HG03139 (cell line): ENCODE data around the gene TRIM9.

Experiments used
- ATAC-seq: cut with Tn5 transposase; IDR thresholded peaks from one replicate; pipeline ENCODE4 v1.9.1; 2021; ENCODE audit not compliant: unreplicated experiment

TRIM9 gene

GRCh38 chr14:51093371-51094281 lies 1.3 kb downstream of the TRIM9 start:
- no peak for ATAC-seq

GRCh38 chr14:51092965-51093364 lies 1.9 kb downstream of the TRIM9 start:
- ATAC-seq = no peak

DNA sequence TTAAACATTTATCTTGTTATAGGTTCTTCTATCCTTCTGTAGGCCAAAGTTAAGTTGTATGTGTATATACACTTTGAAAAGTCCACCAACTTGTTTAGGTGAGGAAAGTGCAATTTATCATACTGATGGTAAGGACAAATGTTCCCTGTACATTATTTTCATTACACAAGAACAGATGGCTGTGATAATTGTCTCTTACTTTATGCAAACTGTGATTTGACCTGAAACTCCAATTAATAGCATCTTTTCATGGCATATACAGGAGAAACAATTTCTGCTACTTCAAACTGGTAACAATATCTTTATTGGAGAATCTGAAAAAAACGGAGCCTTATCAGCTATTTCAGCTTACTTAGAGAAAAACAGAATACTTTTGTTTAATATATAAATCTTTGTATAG lies 5.6 kb downstream of the TRIM9 start:
- ATAC-seq = no peak

DNA sequence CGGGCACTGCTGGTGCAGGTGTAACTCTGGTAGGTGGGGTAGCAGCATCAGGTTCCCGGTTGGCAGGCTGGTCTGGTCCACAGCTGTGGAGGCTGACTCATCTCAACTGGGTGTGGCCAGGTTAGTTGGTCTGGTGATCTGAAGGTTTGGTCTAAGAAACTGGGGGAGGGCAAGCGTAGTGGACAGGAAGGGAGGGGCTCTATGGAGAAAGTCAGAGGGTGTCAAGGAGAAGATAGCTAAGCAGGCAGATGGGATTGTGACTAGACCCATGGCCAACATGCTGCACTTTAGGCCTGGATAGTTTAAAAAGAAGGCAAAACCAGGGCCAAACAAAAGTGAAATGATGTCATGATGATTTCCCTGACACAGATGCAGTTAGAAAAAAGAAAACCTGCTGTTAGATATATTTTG lies 7.9 kb downstream of the TRIM9 start:
- ATAC-seq = no peak

GRCh38 chr14:51086044-51086443 lies 8.9 kb downstream of the TRIM9 start:
- ATAC-seq = no peak

GRCh38 chr14:51084962-51085361 lies 9.9 kb downstream of the TRIM9 start:
- no peak for ATAC-seq

DNA sequence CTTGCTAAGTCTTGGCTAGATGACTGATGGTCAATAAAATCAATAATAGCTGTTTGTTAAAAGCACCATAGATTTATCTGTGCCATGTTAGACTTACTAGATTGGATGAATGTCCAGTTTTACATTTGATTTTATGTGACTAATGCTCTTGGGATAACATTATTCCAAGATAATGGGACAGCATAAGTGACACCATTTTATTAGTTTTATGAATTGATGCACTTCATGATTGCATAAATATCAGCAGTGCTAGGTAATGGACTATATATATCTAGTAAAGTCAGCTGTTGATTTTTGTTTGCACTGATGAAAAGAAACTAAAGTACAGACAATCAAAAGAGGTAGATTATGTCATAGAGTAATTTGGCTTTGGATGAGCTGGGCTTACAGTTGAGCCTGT lies 10.4 kb downstream of the TRIM9 start:
- no peak for ATAC-seq

GRCh38 chr14:51082349-51082748 lies 12.6 kb downstream of the TRIM9 start:
- ATAC-seq = no peak

DNA sequence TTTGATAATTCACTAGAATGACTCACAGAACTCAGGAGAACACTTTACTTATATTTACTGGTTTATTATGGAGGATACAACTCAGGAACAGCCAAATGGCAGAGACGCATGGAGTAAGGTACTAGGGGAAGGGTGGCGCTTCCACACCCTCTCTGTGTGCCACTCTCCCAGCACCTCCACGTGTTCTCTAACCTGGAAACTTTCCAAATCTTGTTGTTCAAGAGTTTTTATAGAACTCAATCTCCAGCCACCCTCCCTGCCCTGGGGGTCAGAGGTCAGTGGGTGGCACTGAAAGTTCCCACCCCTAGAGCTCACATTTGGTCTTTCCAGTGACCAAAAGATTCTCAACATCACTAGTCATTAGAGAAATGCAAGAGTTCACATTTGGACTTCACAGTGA lies 13.2 kb downstream of the TRIM9 start:
- ATAC-seq = no peak

- no peak for ATAC-seq
Measured at GRCh38 chr14:51081209-51081608, 13.7 kb downstream of the TRIM9 start.

- ATAC-seq = no peak
Measured at GRCh38 chr14:51080645-51081044, 14.3 kb downstream of the TRIM9 start.

GRCh38 chr14:51079489-51079888 lies 15.4 kb downstream of the TRIM9 start:
- no peak for ATAC-seq

DNA sequence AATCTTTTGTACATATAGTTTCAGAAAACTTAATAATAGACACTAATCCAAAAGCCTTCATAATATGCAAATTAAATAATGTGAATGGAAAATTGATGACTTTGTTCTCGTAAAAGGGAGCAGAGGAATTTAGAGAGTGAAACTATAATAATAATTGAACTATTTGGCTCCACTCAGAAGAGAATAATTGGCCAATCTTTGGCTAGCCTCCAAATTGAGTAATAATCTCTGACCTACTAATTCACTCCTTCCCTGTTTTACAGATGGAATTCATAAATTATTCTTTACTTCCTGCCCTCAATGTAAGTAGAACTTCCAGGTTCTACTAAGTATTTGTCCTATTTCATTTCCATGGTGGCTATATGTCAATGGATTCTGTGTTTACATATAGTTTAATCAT lies 15.8 kb downstream of the TRIM9 start:
- ATAC-seq = no peak

- no peak for ATAC-seq
Measured at GRCh38 chr14:51074701-51075385, 20.1 kb downstream of the TRIM9 start.

GRCh38 chr14:51073731-51074130 lies 21.2 kb downstream of the TRIM9 start:
- ATAC-seq = no peak

- ATAC-seq = no peak
Measured at GRCh38 chr14:51072976-51073375, 21.9 kb downstream of the TRIM9 start.

GRCh38 chr14:51071857-51072256 lies 23.0 kb downstream of the TRIM9 start:
- ATAC-seq = no peak

GRCh38 chr14:51070726-51071125 lies 24.2 kb downstream of the TRIM9 start:
- ATAC-seq = no peak

DNA sequence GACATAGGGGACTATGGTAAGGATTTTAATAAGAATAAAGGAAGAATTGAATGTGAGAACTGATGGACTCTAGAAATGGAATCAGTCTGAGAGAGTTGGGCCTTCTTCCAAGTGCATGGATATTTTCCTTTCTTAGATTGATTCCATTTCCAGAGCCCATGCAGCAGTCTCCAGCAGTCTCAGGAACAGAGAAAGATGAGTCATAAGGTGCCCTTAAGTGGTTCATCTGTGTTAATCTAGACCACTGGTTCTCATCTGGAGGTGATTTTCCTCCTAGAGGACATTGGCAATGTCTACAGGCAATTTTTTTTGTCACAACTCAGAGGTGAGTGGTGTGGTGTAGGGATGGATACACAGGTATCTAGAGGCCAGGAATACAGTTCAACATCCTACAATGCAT lies 25.9 kb downstream of the TRIM9 start:
- ATAC-seq = no peak

- ATAC-seq = no peak
Measured at GRCh38 chr14:51068268-51068667, 26.6 kb downstream of the TRIM9 start.

DNA sequence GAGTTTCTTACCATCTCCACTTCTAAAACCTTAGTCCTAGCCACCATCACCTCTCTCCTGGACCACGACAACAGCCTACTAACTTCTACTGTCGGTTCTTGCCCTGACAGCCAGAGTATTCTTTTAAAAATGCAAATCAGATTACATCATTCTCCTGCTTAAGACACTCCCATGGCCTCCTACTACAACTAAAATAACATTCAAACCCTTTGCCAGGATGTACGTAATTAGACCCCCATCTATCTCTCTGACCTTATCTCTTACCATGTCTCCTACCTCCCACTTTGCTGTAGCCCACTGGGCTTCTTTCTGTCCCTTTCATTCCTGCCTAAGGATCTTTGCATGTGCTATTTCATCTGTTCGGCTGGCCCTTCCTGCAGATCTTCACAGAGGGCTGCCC lies 27.6 kb downstream of the TRIM9 start:
- ATAC-seq = no peak

GRCh38 chr14:51066576-51066975 lies 28.3 kb downstream of the TRIM9 start:
- no peak for ATAC-seq
